GM12891 (cell line): ENCODE data around the gene TTK.

Source experiments
- PAX5 ChIP-seq: IDR thresholded peaks from 2 replicates; pipeline ENCODE4 v1.6.1; 2011; ENCODE audit warnings: low read length, moderate library complexity, mild to moderate bottlenecking; ENCODE audit not compliant: insufficient read depth, severe bottlenecking
- POLR2A ChIP-seq: IDR thresholded peaks from 2 replicates; pipeline ENCODE4 v1.6.1; 2011; ENCODE audit warnings: low read depth, low read length, control low read depth
- POLR2AphosphoS5 ChIP-seq: IDR thresholded peaks from 2 replicates; pipeline ENCODE4 v1.6.1; 2011; ENCODE audit warnings: low read depth, low read length, control low read depth
- POU2F2 ChIP-seq: IDR thresholded peaks from 2 replicates; pipeline ENCODE4 v1.6.1; 2011; ENCODE audit warnings: low read depth, mild to moderate bottlenecking, control low read depth, low read length, moderate library complexity
- SPI1 ChIP-seq: IDR thresholded peaks from 2 replicates; pipeline ENCODE4 v1.6.1; 2011; ENCODE audit warnings: low read depth, low read length, control low read depth
- TAF1 ChIP-seq: IDR thresholded peaks from 2 replicates; pipeline ENCODE4 v1.6.1; 2011; ENCODE audit warnings: low read depth, low read length, control low read depth

DNA sequence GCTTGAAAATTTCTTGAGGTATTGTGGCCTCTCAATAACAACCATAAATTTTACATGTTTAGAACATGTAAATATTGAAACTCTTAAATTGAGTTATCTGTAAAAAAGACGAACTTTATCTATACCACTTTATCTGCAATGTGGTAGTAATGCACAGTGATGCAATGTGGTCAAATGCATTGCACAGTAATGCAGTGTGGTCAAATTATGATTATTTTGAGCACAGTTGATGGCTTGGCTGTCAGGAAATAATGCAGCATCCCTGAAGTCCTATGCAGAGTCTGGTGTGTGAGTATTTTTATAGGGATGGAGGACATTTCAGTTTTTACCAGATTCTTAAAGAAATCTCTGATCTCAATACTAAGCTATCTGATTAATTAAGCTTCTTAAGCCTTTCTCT is 5.1 kb downstream of the TTK start:
- TF ChIP-seq TAF1, result no peak
- TF ChIP-seq POLR2AphosphoS5, result no peak
- no peak for TF ChIP-seq POLR2A
- no peak for TF ChIP-seq PAX5
- TF ChIP-seq SPI1, result no peak
- TF ChIP-seq POU2F2, result no peak
